Measurements from ENCODE around the gene IGFALS. TPM values are rescaled to one million over a fixed set of nuclear protein-coding genes. Genes with fewer than 3 reads are reported as not detected.

IGFALS gene
- total RNA-seq, 1 donor from 2014 or later: not detected

GRCh38 chr16:1745181-1745899 is 48.2 kb downstream of the IGFALS start:
- no peak for DNase-seq (ENCODE audit: low read depth in 2 of 2)

- no peak for DNase-seq (ENCODE audit: low read depth in 2 of 2)
These were observed 49.1 kb downstream of the IGFALS start for GRCh38 chr16:1744338-1744840.

- no peak for DNase-seq (ENCODE audit: low read depth in 2 of 2)
These were observed 49.8 kb downstream of the IGFALS start for GRCh38 chr16:1743376-1744337.

- DNase-seq (ENCODE audit: low read depth in 2 of 2): no peak
These were observed 51.8 kb downstream of the IGFALS start for GRCh38 chr16:1741553-1742165.

- no peak for DNase-seq (ENCODE audit: low read depth in 2 of 2)
These were observed 52.6 kb downstream of the IGFALS start for GRCh38 chr16:1740781-1741490.

Other genes starting within 250 kb of the IGFALS start
- gene IFT140, start 181.6 kb downstream of the IGFALS start, total RNA-seq: 11.3 and 17.4 TPM in 2 replicates
- 7.1 and 12.9 TPM in 2 replicates for gene CRAMP1, start 181.3 kb downstream of the IGFALS start, total RNA-seq
- gene JPT2, start 115.4 kb downstream of the IGFALS start, total RNA-seq: 42.5 and 56.1 TPM in 2 replicates
- 13.9 and 25.7 TPM in 2 replicates for gene MAPK8IP3, start 87.5 kb downstream of the IGFALS start, total RNA-seq
- 33.0 and 37.6 TPM in 2 replicates for gene NME3, start 22.2 kb downstream of the IGFALS start, total RNA-seq
- 2.6 and 4.6 TPM in 2 replicates for gene EME2, start 20.9 kb downstream of the IGFALS start, total RNA-seq
- gene MRPS34, start 20.6 kb downstream of the IGFALS start, total RNA-seq: 48.1 and 58.2 TPM in 2 replicates
- gene SPSB3, start 11.1 kb downstream of the IGFALS start, total RNA-seq: 35.3 and 54.2 TPM in 2 replicates
- 58.9 and 76.7 TPM in 2 replicates for gene NUBP2, start 10.7 kb downstream of the IGFALS start, total RNA-seq
- 53.5 and 82.7 TPM in 2 replicates for gene HAGH, start 33.1 kb upstream of the IGFALS start, total RNA-seq
- 72.3 and 84.5 TPM in 2 replicates for gene FAHD1, start 33.5 kb upstream of the IGFALS start, total RNA-seq
- gene MEIOB, start 78.5 kb upstream of the IGFALS start, total RNA-seq: not detected in 2 replicates
- not detected in 2 replicates for gene HS3ST6, start 124.7 kb upstream of the IGFALS start, total RNA-seq
- 10.4 and 11.9 TPM in 2 replicates for gene MSRB1, start 149.5 kb upstream of the IGFALS start, total RNA-seq
- gene RPL3L, start 161.0 kb upstream of the IGFALS start, total RNA-seq: not detected in 2 replicates
- 137 and 147 TPM in 2 replicates for gene NDUFB10, start 165.8 kb upstream of the IGFALS start, total RNA-seq
- 2,692 and 2,867 TPM in 2 replicates for gene RPS2, start 171.1 kb upstream of the IGFALS start, total RNA-seq
- gene RNF151, start 173.2 kb upstream of the IGFALS start, total RNA-seq: not detected in 2 replicates
- 31.7 and 41.5 TPM in 2 replicates for gene TBL3, start 178.3 kb upstream of the IGFALS start, total RNA-seq
- gene NOXO1, start 187.8 kb upstream of the IGFALS start, total RNA-seq: 0.13 TPM in 1 of 2 replicates, not detected in the other
- gene GFER, start 190.5 kb upstream of the IGFALS start, total RNA-seq: 9.7 and 10.3 TPM in 2 replicates
- gene SYNGR3, start 196.3 kb upstream of the IGFALS start, total RNA-seq: 1.3 and 1.5 TPM in 2 replicates
- gene ZNF598, start 216.1 kb upstream of the IGFALS start, total RNA-seq: 9.2 and 12.9 TPM in 2 replicates
- 0.25 and 1.3 TPM in 2 replicates for gene NPW, start 226.1 kb upstream of the IGFALS start, total RNA-seq
- gene NHERF2, start 233.2 kb upstream of the IGFALS start, total RNA-seq: 48.5 and 64.6 TPM in 2 replicates

Data from dermis microvascular lymphatic vessel endothelial cell (primary cell).